Activated T-cell treated with anti-CD3 and anti-CD28 coated beads, Interleukin-2, amount 50 U/mL, for 1 hour (primary cell): ENCODE results near the gene CASP3.
"Not testable (repeated sequence)": the region's sequence is repeated elsewhere in the genome, so short reads cannot be mapped to it uniquely, and the experiment has no call there.

Experiments
- DNase-seq: peaks from one replicate; pipeline ENCODE4 v3.0.0-alpha.2; 2020

CASP3 gene

DNA sequence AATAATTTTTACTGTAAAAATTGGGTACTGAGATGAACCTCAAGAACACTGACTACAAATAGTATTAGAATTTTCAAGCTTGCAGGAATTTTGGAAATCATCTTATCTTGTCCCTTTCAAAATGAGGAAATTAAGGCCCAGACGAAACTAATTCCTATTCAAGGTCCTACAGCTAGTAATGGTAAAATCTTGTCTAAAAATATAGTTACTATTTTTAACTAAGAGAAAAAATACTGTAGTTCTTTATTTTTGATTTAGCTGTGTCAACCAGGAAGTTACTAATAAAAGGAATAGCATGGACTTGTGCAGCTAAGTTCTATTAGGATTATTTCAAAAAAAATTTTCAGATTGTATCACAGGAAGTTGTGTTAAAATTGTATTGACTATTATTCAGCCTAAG is 13.0 kb upstream of the CASP3 start:
- DNase-seq = no peak

DNA sequence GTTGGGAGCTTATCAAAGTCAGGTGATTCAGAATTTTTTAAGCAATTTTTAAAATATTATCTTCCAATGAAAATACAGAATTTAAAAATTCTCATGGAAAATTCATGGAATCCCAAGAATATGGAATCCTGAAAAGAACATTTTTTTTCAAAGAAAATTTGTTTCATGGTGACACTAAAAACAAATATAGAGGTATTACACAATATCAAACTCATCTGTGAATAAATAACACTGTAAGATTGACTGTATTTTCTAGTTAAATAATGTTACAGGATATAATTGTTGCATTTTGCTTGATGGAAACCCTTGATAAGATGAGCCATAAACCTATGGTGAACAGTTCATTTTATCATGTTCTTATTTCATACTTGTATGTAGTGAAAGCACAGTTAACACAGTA is 11.7 kb upstream of the CASP3 start:
- no peak for DNase-seq

DNA sequence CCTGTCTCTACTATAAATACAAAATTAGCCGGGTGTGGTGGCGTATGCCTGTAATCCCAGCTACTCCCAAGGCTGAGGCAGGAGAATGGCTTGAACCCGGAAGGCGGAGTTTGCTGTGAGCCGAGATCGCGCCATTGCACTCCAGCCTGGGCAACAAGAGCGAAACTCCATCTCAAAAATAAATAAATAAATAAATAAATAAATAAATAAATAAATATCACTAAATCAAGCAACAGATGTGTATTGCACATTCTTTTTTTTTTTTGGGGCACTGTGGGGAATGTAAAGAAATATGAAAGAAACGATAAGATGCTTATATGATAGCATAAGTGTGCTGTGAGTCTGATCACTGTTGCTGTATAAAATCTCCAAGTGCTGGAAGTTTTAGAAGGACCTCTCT is 8.6 kb upstream of the CASP3 start:
- DNase-seq = not testable (repeated sequence)

DNA sequence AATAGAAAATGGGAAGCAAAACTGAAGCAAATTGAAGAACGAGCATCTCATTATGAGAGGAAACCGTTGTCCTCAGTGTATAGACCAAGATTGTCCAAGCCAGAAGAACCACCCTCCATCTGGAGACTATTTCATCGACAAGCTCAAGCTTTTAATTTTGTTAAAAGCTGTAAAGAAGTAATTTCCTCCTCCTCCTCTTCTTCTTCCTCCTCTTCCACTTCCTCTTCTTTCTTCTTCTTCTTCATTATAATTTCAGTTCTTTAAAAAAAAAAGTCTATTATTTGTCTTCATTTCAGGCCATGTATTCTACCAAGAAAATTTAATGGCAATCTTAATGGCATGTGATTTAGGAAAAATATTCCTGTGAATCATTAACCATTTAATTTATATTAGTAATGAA is 7.9 kb upstream of the CASP3 start:
- DNase-seq = no peak

DNA sequence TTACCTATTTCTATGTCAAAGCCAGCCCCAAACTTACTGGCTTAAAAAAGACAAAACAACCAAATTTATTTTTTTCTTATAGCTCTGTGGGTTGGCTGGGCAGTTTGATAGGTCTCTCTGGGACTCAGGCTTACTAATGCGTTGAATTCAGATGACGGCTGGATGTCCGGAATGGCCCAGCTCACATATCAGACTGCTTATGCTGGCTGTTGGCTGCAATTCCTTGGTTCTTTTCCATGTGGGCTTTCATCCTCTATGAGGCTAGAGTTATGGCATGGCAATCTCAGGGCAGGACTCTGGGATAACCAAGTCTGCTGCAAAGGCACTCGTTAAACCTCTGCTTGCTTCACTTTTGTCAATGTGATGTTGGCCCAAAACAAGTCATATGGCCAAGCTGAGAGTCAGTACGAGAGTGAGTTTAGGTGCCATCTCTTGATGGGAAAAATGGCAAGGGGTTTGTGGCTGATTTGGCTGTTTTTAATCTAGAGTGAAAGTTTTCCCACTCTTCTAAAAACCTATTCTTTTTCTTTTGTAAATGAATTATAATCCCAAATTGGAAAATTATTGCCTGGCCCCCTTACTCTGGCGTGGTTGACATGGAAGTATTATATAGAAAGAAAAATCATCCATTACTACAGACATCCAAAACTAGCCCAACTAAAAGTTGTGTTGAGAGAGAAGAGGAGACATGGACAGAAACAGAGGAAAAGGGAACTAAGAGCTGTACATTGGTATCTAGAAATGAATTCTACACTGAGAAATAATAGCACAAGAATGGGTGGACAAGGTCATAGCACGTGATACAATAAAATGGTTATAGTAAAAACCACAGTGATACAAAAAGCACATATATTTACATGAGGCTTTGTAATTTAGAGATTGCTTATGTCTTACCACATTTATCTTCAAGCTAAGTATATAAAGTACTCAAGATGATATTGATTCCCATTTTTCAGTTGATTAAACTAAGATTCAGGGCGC is 6.9 kb upstream of the CASP3 start:
- DNase-seq = no peak

DNA sequence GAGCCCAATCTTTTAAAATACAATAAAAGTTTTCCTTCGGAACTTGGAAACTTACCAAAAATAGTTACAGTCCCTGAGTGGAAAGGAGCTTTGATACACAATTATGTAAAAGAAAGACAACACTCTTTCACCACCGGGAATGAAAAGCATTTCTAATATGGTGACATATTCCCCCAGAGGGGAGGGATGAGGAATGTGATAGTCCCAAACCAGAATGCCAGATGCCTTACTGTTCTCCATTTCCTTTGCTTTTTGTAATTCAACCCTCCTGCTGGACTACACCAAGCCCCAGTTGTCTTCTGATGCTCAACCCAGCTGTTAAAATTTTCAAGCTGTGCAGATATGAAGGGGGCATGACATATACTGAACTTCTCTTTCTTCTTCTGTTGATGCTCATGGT is 4.4 kb upstream of the CASP3 start:
- DNase-seq = no peak

DNA sequence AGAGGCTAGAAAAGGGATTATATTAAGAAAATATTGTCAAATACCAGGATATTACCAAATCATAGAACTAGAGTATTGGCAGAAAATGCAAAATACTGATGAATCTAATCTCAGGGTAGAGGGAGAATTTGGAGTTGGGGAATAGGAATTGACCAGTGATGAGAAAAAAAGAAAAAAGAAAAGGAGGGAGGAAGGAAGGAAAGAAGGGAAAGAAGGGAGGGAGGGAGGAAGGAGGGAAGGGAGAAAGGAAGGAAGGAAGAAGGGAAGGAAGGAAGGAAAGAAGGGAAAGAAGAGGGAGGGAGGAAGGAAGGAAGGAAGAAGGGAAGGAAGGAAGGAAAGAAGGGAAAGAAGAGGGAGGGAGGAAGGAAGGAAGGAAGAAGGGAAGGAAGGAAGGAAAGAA is 3.4 kb upstream of the CASP3 start:
- DNase-seq = not testable (repeated sequence)

DNA sequence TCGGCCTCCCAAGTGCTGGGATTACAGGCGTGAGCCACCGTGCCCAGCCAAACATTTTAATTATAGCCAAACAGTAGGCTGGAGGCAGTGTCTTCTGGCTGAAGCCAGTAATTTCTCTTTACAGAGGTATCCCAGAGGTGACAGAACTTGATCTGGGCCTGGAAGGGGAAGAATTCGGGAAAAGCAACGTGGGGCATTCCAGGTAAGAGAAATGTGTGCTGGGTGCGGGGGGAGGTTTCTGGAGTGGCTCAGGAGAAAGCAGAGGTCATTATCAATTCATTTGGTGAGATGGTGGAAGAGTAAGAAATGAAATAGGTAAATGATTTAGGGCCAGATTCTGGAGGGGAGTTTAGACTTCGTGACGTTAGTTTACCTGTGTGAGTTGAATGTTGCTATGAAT is 2.7 kb upstream of the CASP3 start:
- no peak for DNase-seq

DNA sequence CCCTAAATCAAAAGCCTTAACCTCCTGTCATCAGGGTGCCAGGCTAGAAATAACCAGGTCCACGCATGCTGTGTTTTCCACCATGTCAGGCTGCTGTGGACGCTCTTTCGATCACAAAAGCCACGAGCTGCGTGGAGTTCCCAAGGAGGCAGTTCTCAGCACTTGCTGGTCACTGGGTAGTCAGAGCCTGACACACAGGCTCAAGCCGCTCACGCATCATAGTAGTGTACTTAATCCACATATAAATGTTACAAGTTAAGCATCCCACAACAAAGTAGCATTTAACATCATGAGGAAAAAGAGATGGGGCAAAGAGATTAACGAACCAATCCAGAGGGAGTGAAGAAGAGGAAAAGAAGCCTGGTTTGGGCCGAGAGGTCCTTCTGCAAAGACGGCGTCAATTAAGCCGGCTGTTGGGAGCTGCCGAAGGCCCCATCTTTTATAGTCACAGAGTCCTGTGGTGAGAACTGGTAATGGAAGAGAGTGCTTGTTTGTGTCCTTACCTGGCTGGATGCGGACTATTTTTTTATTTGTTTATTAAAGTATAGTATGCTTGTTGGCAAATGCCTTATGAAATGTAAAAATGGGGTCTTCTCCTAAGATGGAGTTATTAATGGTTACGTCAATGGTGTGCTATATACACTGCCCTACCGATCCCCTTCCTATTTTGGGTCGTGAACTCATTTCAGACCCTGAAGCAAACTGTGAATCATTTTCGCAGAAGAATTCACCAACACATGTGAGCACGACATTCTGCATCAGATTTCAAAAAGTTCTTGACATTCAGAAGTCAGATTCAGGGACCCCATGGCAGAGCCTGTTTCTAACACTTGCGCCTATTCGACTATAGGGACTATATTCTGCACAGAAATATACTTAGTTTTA is 966 bp upstream of the CASP3 start:
- no peak for DNase-seq

DNA sequence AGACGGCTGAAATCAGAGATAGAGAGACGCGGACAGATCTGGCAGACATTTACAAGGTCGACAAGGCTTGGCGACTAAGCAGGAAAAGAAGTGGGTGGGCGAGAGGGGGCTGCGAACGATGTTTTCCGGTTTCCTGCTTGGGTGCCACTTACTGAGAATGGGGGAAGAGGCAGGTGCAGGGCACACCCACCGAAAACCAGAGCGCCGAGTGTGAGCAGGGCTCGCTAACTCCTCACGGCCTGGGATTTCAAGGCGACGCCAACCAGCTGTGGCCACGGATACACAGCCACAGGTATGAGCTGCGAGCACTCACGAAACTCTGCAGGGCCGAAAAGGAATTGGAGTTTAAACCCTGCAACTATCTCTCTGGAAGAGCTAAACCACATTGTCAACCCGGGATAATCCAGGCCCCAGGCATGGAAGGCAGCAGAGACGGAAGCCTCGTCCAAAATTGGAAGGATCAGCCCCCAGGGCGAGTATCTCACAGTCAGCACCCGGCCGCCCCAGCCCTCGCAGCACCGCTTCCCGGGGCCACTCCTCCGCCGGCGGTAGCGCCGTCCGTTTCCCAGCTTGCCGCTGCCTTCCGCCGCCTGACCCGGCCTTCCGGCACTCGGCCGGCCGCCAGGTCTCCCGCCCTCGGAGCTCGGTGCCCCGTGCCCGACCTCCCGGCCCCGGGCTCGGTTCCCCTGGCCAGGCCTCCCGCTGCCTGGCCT is 778 bp downstream of the CASP3 start:
- DNase-seq = peak; percentile 55

DNA sequence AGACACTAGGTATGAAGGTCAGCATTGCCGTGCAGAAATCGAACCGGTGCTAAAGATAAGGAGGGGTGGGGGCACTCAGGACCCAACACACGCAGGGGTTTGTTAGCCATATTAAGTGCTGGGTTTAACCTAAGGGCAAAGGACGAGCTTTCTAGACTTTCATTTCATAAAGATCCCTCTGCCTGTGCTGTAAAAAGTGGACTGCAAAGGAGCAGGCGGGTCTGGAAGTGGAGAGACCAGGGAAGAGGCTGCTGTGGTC is 1.3 kb downstream of the CASP3 start:
- DNase-seq = no peak

DNA sequence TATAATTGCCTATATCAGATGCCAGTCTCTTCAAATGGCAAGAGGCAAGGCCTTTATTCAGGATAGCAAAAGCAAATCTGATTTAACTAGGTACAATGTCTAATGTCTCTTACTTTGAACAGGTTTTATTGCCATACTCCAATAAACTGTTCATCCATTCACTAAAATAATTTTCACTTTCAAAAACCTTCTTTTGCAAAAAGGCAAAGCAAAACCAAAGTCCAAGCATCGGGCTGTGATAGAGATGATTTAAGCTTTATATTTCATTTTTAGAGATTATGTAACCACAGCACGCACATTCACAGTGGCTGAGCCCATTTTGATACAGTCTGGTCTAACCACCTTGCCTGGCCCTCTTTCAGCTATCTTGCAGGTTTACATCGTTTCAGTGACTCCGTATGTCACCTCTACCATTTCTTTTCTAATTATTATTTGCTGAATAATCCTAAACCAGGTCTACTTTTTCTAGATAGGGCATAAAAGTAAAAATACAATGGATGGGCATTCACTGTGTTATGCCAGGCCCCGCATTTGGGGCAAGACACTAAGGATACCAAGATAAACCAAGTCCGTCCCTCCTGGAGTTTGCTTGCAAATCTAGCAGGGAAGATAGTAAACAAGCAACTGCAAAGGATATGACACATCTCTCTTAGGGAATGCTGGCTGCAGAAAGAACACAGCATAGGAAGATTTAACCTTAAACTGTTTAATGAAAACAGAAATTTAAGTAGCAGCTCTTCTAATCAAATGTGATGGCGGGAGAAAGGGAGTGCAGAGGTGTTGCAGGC is 1.8 kb downstream of the CASP3 start:
- no peak for DNase-seq

DNA sequence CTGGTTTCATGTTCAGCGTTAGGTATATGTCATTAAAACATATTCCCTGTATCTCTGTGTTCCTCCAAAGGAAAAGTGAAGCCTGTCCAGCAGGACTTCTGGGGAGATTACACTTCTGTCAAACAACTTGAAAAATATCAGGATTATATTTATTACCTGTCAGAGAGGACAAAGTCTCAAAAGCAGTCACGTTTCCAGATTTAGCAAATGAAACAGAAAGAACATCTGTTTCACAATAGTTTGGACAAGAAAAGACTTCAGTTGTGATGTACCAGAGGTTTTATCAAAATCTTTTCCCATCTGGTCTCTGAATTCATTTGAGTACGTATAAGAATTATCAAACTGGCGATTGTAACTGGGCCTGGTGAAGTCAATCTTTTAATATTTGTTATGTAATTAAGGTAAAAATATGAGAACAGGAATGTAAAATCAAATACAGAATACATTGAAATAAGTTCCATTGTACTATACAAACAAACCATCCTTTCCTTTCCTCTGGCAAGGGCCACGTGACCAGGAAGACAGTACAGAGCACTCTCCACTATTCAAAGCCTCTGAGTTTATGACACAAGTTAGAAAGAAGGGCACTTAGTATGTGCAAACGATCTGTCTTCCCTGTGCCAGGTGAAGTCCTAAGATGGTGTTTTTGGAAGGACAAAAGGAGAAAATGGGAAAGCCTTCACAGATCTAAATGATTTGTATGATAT is 3.2 kb downstream of the CASP3 start:
- DNase-seq = no peak

DNA sequence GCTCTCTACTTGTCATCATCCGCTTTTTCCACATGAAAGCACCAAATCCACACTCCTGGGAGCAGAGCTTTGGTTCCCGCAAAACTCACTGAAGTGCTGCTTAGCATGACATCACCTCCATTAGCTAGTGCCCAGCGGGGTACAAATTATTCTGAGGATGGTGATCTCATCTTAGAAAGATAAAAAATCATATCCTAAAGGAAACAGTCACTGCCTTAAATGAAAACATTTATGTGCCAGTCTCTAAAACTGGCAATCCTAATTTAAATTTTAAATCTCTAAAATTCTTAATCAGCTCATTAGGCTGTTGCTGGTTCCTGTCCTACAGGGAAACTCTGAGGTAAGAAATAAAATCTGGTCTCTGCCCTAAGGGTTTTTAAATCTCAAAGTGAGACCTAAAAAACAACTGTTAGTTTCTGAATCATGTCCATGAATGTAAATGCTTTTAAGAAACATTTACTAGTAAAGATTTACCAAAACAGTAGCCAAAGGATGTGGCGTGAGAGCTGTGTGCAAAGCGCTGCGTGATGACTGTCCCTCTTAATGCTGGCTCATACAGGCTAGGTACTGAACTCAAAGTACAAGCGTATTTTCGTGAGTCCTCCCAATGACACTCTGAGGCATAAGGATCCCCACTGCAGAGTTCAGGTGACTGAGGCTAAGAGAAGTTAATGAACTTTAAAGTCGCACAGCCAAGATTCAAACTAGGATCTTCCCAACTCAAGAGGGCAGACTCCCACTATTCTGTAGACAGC is 4.5 kb downstream of the CASP3 start:
- no peak for DNase-seq

DNA sequence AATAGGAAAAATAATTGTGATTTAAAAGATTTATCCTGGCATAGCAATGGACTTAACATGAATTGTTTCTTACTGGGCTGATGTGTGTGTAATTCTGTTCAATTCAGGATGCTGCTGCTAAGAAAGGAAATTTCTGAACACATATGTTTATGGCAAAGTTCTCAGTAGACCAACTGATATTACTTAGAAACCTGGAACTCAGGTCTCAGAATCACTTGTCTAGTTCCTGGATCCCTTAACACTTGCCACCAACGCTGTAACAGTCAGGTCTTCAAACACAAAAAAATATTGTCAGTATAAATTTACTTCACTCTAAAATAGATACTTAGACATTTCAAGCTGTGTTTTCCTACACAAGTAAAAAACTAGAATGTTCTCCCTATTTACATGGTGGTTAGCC is 5.5 kb downstream of the CASP3 start:
- no peak for DNase-seq

DNA sequence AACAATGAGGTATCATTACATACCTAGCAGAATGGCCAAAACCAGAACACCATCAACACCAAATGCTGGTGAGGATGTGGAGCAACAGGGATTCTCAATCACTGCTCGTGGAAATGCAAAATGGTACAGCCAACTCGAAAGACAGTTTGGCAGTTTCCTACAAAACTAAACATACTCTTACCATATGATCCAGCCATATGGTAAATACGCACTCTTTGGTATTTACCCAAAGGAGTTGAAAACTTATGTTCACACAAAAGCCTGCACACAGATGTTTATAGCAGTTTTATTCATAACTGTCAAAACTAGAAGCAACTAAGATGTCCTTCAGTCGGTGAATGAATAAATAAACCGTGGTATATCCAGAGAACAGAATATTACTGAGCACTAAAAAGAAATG is 7.8 kb downstream of the CASP3 start:
- DNase-seq = no peak

DNA sequence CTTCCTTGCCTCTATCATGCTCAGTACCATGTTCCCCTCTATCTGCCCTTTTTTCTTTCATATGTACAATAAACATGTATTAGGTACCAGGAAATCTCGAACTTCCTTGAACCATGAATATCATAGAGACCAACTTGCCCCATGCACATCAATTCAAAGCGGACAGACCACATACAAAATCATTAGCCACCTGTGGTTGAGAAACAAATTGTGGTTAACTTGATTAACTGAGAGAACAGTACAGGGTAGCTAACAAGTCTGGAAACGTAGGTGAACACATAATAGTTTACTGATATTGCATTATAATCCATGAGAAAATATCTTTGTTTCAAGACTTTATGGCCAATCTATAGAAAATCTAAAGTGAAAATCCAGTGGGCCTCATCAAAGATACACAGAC is 8.2 kb downstream of the CASP3 start:
- no peak for DNase-seq

DNA sequence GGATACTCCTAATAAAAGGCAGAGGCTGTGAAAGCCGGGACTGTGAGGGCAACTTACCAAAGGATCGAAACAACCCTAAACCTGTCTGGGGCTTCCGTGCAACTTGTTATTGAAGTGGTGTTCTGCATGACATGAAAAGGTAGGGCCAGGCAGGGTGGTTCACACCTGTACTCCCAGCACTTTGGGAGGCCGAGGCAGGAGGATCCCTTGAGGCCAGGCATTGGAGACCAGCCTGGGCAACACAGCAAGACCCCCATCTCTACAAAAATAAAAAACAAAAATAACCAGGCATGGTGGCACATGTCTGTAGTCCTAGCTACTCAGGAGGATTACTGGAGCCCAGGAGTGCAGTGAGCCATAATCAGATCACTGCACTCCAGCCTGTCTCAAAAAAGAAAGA is 12.3 kb downstream of the CASP3 start:
- no peak for DNase-seq

DNA sequence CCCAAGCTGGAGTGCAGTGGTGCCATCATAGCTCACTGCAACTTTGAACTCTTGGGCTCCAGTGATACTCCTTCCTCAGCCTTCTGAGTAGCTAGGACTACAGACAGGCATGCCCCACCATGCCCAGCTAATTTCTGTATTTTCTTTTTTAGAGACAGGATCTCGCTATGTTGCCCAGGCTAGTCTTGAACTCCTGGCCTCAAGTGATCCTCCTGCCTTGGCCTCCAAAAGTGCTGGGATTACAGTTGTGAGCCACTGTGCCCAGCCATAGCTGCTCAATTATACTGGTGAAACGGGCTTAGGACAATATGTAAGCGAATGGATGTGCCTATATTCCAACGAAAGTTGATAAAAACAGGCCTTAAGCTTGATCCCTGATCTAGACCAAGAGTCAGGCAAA is 13.1 kb downstream of the CASP3 start:
- DNase-seq = no peak

DNA sequence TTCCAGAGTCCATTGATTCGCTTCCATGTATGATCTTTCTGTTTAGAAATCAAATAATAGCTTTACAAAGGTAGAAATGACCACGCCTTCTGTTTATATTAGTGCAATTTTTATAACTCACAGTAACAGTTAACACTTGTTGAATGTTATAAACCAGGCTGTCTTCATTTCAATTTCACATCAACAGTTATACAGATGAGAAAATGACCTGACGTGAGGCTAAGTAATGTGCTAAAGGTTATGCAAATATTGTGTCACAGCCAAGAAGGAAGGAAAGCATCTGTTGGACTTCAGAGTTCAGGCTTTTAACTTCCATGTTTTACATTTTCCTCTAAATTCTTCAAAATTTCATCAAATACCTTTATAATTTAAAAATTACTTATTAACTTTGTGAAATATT is 13.9 kb downstream of the CASP3 start:
- DNase-seq = no peak

DNA sequence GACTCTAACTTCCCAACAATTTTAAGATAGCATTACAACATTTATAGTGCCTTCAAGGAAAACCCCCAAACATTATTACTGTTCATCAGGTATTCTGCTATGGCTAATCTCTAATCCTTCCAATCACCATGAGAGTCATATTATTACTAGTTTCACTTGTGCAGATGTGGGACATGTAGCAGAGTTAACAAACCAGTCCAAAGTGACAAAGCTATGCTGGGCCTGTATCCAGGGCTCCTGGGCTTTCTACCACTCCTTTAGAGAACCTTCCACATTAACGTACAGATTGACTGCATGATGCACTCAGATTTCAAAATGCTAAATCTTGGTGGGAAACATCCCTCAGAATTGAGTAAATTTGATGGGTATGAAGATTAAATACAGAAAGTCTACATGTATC is 16.4 kb downstream of the CASP3 start:
- DNase-seq = no peak
